ENCODE measurements around the gene CDR2. TPM values are rescaled to one million over a fixed set of nuclear protein-coding genes. Genes with fewer than 3 reads are reported as not detected.

CDR2 gene
- total and polyA plus RNA-seq, 9 of the 15 experiments (the other 6 are each of a cell fraction or from before 2014, with no cell fraction given): 4.6 to 30.3 (median 19.9) TPM

DNA sequence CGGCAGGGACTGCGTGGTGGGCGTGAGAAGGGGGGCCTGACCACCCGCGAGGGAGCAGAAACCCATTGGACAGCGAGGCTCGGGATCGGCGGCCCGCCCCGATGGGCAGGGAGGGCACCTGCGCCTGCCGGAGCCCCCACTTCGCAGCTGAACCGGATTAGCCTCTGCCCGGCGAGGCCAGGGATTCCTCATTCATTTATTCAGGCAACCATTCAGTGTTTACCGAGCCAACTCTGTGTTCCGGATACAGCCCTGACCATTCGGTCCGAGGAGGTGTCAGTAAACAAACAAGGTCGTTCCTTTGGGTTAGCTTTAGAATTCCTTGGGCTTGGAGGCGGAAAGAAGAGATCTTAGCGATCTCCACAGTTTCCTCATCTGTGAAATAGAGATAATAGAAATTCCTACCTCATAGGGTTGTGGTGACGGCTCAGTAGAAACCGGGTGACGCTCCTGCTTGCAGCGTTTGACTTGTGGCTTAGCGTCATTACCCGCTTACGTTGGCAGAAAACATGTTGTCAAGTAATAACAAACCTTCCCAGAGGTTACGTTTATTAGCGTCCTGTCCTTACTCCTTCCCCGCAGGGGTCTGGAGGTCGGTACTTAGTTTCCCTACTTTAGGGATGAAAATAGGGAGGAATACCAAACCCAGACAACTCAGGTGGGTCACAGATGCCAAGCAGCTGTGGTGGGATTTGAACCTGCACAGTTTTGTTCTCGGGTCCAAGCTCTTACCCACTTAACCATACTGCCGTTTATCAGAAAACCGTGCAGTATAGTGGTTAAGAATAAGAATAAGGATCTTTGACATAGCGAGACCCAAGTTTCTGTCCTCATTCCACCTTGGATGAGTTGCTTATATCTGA is 76.3 kb downstream of the CDR2 start (continued):
- TF ChIP-seq, protein P1, sequence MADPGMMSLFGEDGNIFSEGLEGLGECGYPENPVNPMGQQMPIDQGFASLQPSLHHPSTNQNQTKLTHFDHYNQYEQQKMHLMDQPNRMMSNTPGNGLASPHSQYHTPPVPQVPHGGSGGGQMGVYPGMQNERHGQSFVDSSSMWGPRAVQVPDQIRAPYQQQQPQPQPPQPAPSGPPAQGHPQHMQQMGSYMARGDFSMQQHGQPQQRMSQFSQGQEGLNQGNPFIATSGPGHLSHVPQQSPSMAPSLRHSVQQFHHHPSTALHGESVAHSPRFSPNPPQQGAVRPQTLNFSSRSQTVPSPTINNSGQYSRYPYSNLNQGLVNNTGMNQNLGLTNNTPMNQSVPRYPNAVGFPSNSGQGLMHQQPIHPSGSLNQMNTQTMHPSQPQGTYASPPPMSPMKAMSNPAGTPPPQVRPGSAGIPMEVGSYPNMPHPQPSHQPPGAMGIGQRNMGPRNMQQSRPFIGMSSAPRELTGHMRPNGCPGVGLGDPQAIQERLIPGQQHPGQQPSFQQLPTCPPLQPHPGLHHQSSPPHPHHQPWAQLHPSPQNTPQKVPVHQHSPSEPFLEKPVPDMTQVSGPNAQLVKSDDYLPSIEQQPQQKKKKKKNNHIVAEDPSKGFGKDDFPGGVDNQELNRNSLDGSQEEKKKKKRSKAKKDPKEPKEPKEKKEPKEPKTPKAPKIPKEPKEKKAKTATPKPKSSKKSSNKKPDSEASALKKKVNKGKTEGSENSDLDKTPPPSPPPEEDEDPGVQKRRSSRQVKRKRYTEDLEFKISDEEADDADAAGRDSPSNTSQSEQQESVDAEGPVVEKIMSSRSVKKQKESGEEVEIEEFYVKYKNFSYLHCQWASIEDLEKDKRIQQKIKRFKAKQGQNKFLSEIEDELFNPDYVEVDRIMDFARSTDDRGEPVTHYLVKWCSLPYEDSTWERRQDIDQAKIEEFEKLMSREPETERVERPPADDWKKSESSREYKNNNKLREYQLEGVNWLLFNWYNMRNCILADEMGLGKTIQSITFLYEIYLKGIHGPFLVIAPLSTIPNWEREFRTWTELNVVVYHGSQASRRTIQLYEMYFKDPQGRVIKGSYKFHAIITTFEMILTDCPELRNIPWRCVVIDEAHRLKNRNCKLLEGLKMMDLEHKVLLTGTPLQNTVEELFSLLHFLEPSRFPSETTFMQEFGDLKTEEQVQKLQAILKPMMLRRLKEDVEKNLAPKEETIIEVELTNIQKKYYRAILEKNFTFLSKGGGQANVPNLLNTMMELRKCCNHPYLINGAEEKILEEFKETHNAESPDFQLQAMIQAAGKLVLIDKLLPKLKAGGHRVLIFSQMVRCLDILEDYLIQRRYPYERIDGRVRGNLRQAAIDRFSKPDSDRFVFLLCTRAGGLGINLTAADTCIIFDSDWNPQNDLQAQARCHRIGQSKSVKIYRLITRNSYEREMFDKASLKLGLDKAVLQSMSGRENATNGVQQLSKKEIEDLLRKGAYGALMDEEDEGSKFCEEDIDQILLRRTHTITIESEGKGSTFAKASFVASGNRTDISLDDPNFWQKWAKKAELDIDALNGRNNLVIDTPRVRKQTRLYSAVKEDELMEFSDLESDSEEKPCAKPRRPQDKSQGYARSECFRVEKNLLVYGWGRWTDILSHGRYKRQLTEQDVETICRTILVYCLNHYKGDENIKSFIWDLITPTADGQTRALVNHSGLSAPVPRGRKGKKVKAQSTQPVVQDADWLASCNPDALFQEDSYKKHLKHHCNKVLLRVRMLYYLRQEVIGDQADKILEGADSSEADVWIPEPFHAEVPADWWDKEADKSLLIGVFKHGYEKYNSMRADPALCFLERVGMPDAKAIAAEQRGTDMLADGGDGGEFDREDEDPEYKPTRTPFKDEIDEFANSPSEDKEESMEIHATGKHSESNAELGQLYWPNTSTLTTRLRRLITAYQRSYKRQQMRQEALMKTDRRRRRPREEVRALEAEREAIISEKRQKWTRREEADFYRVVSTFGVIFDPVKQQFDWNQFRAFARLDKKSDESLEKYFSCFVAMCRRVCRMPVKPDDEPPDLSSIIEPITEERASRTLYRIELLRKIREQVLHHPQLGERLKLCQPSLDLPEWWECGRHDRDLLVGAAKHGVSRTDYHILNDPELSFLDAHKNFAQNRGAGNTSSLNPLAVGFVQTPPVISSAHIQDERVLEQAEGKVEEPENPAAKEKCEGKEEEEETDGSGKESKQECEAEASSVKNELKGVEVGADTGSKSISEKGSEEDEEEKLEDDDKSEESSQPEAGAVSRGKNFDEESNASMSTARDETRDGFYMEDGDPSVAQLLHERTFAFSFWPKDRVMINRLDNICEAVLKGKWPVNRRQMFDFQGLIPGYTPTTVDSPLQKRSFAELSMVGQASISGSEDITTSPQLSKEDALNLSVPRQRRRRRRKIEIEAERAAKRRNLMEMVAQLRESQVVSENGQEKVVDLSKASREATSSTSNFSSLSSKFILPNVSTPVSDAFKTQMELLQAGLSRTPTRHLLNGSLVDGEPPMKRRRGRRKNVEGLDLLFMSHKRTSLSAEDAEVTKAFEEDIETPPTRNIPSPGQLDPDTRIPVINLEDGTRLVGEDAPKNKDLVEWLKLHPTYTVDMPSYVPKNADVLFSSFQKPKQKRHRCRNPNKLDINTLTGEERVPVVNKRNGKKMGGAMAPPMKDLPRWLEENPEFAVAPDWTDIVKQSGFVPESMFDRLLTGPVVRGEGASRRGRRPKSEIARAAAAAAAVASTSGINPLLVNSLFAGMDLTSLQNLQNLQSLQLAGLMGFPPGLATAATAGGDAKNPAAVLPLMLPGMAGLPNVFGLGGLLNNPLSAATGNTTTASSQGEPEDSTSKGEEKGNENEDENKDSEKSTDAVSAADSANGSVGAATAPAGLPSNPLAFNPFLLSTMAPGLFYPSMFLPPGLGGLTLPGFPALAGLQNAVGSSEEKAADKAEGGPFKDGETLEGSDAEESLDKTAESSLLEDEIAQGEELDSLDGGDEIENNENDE (IDR thresholded peaks at IDR 0.05; ENCODE audit: low read depth, low read length): no peak
- TF ChIP-seq FOXM1 (IDR thresholded peaks at IDR 0.05; ENCODE audit: low read depth) (no peak), FOXM1 (CRISPR knock-in tag; IDR thresholded peaks at IDR 0.05; ENCODE audit: low read depth) (no peak), TAF9B (IDR thresholded peaks at IDR 0.05; ENCODE audit: partially characterized antibody) (no peak), SREBF1 (IDR thresholded peaks at IDR 0.05; ENCODE audit: borderline replicate concordance, low read depth, low read length) (no peak), ZNF165 (CRISPR knock-in tag; IDR thresholded peaks at IDR 0.05; ENCODE audit: borderline replicate concordance) (no peak), SMARCE1 (IDR thresholded peaks at IDR 0.05) (no peak), ZNF77 (CRISPR knock-in tag; IDR thresholded peaks at IDR 0.05) (no peak), NCOA6 (IDR thresholded peaks at IDR 0.05) (no peak), HNRNPK (IDR thresholded peaks at IDR 0.05; ENCODE audit: low read depth, low read length, poor library complexity, severe bottlenecking) (no peak), CREB1 (IDR thresholded peaks at IDR 0.05) (peak; percentile 97), CREB1 (CRISPR knock-in tag; IDR thresholded peaks at IDR 0.05) (peak; percentile 95), NFIC (IDR thresholded peaks at IDR 0.05) (peak; percentile 71), MXI1 (IDR thresholded peaks at IDR 0.05; ENCODE audit: low read depth, low read length) (no peak), RFX7 (CRISPR knock-in tag; IDR thresholded peaks at IDR 0.05) (no peak), DLX4 (CRISPR knock-in tag; IDR thresholded peaks at IDR 0.05) (no peak)
- TF ChIP-seq, protein P2, sequence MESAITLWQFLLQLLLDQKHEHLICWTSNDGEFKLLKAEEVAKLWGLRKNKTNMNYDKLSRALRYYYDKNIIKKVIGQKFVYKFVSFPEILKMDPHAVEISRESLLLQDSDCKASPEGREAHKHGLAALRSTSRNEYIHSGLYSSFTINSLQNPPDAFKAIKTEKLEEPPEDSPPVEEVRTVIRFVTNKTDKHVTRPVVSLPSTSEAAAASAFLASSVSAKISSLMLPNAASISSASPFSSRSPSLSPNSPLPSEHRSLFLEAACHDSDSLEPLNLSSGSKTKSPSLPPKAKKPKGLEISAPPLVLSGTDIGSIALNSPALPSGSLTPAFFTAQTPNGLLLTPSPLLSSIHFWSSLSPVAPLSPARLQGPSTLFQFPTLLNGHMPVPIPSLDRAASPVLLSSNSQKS (CRISPR knock-in tag; IDR thresholded peaks at IDR 0.05): no peak
